ENCODE results near the gene PCNX1. TPM values are rescaled to one million over a fixed set of nuclear protein-coding genes. Genes with fewer than 3 reads are reported as not detected.
"Not testable (repeated sequence)": the region's sequence is repeated elsewhere in the genome, so short reads cannot be mapped to it uniquely, and the experiment has no call there.

Gene PCNX1
- polyA plus RNA-seq, 3 donors: 3.6 to 14.7 (median 8.2) TPM

DNA sequence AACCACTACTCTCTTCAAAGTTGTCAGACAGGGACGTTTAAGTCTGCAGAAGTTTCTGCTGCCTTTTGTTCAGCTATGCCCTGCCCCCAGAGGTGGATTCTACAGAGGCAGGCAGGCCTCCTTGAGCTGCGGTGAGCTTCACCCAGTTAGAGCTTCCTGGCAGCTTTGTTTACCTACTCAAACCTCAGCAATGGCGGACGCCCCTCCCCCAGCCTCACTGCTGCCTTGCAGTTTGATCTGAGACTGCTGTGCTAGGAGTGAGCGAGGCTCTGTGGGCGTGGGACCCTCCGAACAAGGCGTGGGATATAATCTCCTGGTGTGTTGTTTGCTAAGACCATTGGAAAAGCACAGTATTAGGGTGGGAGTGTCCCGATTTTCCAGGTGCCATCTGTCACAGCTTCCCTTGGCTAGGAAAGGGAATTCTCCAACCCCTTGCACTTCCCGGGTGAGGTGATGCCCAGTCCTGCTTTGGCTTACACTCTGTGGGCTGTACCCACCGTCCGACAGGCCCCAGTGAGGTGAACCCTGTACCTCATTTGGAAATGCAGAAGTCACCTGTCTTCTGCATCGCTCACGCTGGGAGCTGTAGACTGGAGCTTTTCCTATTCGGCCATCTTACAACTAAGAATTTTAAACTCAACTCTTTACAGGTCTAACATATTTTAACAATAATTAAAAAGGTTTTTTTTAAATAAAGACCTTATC, 34.5 kb downstream of the PCNX1 start:
- WGBS, 3 donors: 86 to 92% (median 87%) methylated on average over 15 of the region's 15 CpGs
- H3K27ac ChIP-seq (ENCODE audit: low read depth, low read length): not testable (repeated sequence)

DNA sequence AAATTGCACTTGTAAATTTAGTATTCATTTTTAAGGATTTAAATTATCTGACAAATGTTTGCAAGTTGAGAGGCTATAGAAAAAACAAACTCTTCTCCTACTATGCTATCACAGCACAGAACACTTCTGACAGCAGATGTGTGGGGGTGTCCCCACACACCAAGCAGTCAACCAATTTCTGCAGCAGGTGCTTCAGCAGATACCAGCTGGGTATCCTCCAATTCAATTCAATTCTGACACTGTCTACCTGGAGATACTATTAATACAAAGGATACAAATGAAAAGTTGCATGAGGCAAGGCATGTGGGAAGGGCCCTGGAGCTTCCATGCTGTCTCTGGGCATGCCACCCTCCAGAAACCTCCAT, 35.1 kb downstream of the PCNX1 start:
- no peak overlapping the region for H3K27ac ChIP-seq (ENCODE audit: low read depth, low read length)

DNA sequence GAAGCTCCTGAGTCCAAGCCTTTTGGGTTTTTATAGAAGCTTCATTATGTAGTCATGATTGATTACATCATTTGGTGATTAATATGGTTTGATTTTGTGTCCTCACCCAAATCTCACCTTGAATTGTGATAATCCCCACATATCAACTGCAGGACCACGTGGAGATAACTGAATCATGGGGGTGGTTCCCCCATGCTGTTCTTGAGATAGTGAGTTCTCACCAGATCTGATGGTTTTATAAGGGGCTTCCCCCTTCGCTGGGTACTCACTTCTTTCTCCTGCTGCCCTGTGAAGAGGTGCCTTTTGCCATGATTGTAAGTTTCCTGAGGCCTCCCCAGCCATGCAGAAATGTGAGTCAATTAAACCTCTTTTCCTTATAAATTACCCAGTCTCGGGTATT, 35.5 kb downstream of the PCNX1 start:
- not testable (repeated sequence) for H3K27ac ChIP-seq (ENCODE audit: low read depth, low read length)
- 92 to 96% (median 92%) methylated on average over 3 of the region's 3 CpGs for WGBS, 3 donors

DNA sequence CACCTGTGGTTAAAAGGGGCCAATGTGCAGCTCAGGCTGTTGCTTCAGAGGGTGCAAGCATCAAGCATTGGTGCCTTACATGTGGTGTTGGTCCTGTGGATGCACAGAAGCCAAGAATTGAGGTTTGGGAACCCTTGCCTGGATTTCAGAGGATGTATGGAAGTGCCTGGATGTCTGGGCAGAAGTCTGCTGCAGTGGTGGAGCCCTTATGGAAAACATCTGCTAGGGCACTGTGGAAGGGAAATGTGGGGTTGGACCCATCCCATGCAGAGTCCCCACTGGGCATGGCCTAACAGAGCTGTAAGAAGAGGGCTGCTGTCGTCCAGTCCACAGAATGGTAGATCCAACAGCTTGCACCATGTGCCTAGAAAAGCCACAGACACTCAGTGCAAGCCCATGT, 36.6 kb downstream of the PCNX1 start:
- WGBS, 3 donors: 93 to 100% (median 98%) methylated on average over 1 of the region's 1 CpG
- no peak overlapping the region for H3K27ac ChIP-seq (ENCODE audit: low read depth, low read length)

DNA sequence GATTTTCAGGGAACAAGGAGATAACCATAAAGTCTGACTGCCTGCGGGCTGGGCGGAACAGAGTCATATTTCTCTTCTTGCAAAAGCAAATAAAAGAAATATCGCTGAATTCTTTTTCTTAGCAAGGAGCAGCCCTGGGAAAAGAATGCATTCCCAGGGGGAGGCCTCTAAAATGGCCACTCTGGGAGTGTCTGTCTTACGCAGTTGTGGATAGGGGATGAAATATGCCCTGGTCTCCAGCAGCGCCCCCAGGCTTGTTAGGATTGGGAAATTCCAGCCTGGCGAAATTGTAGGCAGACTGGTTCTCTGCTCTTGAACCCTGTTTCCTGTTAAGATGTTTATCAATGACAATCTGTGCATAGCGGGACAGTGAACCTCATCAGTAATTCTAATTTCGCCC, 40.5 kb downstream of the PCNX1 start:
- 96 to 97% (median 96%) methylated on average over 8 of the region's 8 CpGs for WGBS, 3 donors

DNA sequence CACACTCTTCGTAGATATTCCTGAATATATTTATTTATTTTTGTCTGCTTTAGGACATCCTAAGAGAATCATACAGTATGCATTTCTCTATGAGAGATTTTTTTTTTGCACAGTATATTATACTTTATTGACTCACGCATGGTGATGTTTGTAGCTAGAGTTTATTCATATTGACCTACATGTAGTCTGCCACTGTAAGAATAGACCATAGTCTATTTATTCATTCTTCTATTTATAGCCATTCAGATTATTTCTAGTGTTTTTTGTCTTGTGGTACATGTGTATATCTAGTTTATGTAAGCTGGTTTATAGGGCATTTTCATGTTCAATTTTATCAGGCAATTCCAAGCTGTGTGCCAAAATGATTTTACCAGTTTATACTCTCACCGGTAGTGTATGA, 45.2 kb downstream of the PCNX1 start:
- no peak overlapping the region for H3K27ac ChIP-seq (ENCODE audit: low read depth, low read length)
- 88 to 99% (median 95%) methylated on average over 3 of the region's 3 CpGs for WGBS, 3 donors

More for the DNA sequence above, 40.5 kb downstream of the PCNX1 start:
- H3K27ac ChIP-seq (ENCODE audit: low read depth, low read length): no peak overlapping the region

DNA sequence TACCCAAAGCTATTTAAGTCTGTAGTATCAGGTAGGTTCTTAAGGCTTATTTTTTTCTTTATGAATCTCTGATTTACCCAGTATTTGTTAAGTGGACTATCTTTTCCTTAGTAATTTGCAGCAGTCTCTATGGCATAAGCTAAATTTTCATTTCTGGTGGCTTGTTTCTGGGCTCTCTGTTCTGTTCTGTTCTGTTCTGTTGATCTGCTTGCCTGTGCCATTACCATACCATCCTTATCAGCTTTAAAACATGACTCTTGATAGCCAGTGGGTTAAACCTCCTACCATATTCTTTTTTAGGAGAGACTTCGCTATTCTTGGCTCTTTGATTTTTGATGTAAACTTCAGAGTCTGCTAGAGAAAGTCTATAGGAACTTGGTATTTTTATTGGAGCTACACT, 46.8 kb downstream of the PCNX1 start:
- 91 to 100% (median 92%) methylated on average over 1 of the region's 1 CpG for WGBS, 3 donors
- H3K27ac ChIP-seq (ENCODE audit: low read depth, low read length): no peak overlapping the region

DNA sequence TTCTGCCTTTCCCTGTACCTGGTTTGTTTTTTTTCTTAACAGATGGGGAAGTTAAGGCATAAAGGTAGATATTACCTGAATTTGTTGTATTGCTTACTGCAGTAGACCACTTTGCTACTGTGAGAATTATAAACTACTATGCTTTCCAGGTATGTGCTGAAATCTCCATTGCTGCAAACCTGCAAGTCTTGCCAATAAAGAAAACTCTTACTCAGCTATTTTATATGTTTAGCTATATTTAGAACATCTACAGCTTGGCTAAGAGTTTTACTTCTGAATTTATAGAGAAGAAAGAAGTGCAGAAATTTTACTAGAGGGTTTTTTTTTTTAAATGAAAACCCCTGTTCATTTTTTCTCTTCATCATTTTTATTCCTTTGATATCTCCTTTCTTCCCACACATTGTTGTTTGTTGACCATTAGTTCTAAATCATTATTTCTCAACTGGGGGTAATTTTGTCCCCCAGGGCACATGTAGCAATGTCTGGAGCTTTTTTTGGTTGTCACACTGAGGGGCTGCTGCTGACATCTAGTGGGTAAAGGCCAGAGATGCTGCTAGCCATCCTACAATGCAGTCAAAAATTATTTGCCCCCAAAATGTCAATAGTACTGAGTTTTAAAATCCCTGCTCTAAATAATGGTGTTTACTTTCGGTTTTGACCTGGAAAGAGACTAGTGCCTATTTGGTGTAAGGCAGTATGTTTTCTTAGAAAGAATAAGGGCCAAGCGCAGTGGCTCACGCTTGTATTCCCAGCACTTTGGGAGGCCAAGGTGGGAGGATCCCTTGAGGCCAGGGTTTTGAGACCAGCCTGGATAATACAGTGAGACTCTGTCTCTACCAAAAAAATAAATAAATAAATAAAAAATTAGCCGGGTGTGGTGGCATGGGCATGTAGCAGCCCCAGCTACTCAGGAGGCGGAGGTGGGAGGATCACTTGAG, 48.6 kb downstream of the PCNX1 start:
- WGBS, 3 donors: 76 to 84% (median 78%) methylated on average over 5 of the region's 5 CpGs
- no peak overlapping the region for H3K27ac ChIP-seq (ENCODE audit: low read depth, low read length)

DNA sequence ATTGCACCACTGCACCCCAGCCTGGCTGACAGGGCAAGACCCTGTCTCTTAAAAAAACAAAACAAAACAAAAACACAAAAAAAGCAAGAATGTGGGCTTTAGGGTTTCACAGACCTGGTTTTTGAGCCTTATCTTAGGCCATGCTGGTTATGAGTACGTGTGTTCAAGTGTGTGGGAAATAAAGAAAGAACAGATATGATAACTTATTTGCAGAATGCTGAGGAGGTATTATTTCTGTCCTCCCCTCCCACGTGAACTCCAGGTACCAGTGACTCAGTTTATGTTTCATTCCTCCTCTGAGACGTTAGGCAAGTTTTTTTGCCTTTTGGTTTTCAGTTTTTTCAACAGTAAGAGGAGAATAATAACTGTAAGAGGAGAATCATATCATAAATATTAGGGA, 49.3 kb downstream of the PCNX1 start:
- WGBS, 3 donors: 87 to 89% (median 88%) methylated on average over 3 of the region's 3 CpGs
- no peak overlapping the region for H3K27ac ChIP-seq (ENCODE audit: low read depth, low read length)

DNA sequence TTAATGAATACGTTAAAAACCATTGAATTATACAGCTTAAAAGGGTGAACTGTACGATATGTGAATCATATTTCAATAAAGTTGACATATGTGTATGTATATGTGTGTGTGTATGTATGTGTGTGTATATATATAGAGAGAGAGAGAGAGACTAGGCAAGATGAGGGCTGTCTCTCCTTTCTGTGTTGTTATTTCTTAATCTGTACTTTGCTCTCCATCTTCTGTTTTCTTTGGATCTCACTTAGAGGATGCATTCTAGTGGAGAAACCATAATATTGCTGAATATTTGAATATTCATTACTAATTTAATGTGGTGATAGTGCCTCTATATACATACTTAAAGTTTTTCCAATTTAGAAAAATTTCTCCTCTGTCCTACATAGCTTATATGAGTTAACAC, 50.5 kb downstream of the PCNX1 start:
- H3K27ac ChIP-seq (ENCODE audit: low read depth, low read length): no peak overlapping the region
- 90 to 95% (median 94%) methylated on average over 2 of the region's 2 CpGs for WGBS, 3 donors

DNA sequence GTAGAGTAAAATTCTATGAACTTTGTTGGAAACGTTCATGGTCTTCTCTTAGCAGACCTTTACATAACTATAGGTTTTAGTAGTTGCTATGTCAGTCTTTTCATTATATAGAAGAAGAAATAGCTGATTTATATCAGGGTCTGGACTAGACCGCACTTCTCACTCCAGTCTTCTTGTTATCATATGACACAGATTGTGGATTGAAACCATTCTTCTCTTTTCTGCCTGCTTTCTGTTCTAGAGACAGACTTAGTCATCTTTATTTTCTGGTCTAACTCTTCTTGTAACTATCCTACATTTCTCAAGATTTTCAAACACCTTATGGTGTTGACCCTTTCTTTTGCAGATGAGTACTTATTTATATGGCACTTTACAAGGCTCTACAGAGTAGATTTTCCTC, 55.7 kb downstream of the PCNX1 start:
- WGBS, 3 donors: 80 to 83% (median 80%) methylated on average over 2 of the region's 2 CpGs

DNA sequence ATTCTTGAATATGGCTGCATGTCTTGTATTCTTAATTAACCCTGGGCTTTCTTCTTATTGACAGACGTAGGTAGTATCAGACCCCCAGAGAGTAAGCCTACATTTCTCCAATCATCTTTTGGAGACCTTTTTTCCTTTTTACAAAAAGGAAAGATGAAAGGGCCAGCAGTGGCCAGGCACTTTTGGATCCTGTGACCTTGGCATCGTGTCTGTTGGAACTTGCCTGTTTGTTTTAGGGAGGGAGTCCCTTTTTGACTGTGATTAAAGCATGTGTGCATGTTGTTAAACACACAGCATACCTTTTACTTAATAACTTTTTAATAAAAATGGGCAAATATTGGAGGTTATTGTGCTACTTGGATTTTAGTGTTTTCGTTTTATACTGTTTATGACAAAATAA, 57.2 kb downstream of the PCNX1 start:
- 52 to 90% (median 85%) methylated on average over 3 of the region's 3 CpGs for WGBS, 3 donors
- H3K27ac ChIP-seq (ENCODE audit: low read depth, low read length): no peak overlapping the region

More for the DNA sequence above, 55.7 kb downstream of the PCNX1 start:
- H3K27ac ChIP-seq (ENCODE audit: low read depth, low read length): no peak overlapping the region

DNA sequence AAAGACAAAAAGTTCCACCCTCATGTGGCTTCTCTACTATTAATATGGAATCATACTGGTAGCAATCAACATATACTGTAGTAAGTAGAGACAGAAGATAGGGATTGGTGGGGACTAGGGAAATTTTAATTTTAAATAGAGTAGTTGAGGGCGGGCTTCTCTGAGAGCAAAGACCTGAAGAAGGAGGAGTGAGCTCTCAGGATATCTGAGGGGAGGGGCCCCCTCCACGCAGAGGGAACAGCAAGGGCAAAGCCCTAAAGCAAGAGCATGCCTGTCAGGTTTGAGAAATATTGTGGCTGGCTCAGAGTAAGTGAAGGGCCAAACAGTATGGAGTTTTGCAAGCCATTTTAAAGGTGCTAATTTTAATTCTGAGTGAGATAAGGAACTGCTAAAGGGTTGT, 64.3 kb downstream of the PCNX1 start:
- 46 to 53% (median 50%) methylated on average over 2 of the region's 2 CpGs for WGBS, 3 donors
- no peak overlapping the region for H3K27ac ChIP-seq (ENCODE audit: low read depth, low read length)

DNA sequence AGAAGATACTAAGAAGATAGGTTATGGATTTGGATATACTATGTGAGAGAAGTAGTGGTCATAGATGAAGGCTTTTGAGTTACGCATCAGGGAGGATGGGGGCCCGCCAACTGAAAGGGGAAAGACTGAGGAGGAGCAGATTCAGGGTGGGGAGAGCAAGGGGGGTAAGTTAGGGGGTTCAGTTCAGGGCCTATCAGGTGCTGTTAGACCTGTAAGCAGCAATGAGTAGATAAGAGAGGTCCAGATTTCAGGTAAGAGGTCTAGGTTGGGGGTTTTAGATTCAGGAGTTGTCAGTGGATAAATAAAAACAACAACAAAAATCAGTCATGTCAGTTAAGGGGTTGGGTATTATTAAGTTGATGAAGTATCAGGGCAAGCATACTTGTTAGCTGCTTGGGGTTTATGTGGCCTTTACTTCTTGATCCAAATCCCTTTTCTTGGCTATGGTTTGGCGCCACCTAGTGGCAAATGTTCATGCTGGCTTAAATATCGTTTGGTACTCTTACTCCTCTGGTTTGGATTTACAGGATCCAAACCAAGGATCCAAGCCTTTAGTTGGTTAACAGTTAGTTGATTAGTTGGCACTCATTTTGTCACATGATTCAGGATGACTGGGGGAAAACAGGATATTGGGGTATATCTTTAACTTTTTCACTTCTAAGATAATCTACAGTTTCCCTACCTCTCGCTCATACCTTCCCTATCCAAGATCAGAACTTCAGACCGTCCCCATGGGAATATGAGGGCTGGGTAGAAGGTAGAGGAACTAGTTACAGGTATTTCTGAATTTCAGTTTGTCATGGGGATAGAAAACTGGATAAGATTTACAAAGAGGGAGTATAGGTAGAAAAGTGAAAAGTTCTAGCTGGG, 65.1 kb downstream of the PCNX1 start:
- 55 to 58% (median 57%) methylated on average over 6 of the region's 6 CpGs for WGBS, 3 donors
- H3K27ac ChIP-seq (ENCODE audit: low read depth, low read length): no peak overlapping the region

DNA sequence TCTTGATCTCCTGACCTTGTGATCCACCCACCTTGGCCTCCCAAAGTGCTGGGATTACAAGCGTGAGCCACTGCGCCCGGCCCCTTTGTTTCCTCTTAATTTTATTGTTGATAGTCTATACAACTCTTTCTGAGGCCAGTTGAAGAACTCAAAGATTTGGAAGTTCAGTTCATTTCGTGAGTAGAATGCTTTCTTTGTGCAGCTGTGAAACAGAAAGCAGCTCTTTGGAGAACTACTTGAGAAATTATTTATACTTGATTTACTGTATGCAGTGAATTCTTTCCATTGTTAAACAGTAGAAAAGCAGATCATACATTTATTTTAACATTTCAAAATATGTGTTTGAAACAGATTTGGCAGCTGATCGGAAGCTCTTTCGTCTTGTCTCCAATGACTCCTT, 69.3 kb downstream of the PCNX1 start:
- 83 to 96% (median 90%) methylated on average over 6 of the region's 6 CpGs for WGBS, 3 donors
- no peak overlapping the region for H3K27ac ChIP-seq (ENCODE audit: low read depth, low read length)

DNA sequence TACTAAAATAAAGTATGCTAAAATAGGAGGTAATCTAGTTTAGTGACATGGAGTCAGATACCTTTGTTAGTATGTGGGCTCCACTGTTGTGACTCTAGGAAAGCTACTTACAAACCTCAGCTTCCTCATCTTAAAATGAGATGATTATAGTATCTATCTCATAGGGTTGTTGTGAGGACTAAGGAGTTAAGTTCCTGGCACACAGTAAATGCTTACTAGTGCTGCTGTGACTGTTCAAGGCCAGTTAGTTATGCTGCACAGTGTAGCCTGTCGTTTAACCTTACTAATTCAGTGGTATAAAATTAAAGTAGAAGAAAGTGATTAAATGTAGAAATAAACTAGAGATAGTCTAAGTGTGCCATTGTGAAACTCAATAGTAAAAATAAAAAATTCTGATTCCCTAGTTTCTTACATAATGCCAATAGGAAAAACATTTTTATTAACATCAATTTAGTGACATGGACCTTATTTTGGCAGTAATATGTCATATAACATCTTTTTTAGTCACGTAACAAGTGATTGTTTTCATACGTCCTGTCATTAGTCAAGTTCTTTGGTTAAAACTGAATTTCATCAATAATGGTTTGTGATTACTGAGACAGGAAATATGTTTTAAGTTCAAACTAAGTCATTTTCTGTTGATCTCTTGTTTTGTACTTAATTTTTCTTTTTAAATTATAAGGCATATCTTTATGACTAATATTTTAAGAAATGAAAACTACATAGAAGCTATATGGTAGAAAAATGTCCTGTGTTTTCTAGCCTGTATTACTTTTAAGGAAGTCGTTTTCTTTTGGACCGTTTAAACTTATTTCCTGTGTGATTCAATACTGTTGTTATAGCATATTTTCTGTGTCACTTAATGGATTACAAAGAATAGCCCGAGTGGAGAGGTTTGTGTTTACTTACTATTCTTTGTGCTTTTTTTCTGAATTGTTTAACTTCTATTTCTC, 74.0 kb downstream of the PCNX1 start:
- no peak overlapping the region for H3K27ac ChIP-seq (ENCODE audit: low read depth, low read length)
- WGBS, 3 donors: 33 to 47% (median 38%) methylated on average over 6 of the region's 6 CpGs

DNA sequence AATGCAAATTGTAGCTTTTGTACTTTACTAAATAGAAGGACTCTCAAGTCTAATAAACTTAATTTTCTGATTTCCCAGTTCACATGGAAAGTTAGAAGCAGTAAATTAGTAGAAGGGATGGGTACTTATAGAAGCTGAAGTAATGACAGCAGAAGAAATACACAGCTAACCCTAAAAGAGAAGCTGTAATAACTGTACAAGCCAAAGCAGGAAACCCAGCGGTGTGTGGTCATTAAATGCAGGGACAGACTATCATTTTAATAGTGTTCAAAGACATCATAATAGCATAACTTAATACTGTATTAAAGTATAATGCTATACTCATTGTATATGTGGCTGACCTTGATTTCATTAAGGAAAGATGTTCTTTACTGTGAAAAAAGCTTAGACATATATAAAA, 74.9 kb downstream of the PCNX1 start:
- 49 to 89% (median 59%) methylated on average over 1 of the region's 1 CpG for WGBS, 3 donors
- H3K27ac ChIP-seq (ENCODE audit: low read depth, low read length): no peak overlapping the region

DNA sequence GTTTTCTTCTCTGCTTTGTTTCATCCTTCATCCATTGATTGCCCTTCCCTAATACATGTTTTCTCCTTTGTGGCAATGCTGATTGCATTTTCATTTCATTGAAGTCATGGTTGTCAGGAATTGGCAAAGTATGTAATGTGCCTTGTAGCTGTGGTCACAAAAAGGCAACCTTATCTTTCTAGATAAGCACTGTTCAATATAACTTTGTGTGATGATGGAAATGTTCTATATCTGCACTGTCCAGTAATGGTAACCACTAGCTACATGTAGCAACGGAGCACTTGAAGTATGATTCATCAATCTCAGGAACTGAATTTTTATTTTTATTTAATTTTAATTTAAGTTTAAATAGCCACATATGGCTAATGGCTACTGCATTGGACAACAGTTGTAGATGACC, 79.8 kb downstream of the PCNX1 start:
- no peak overlapping the region for H3K27ac ChIP-seq (ENCODE audit: low read depth, low read length)
- 36 to 79% (median 72%) methylated on average over 1 of the region's 1 CpG for WGBS, 3 donors

Measured in adipose tissue (tissue), 3 donors.